ENCODE results near the gene RBMS1. TPM values are rescaled to one million over a fixed set of nuclear protein-coding genes. Genes with fewer than 3 reads are reported as not detected.

RBMS1 gene
- total RNA-seq, 3 donors from 2014 or later = 9.7 to 58.3 (median 21.6) TPM

DNA sequence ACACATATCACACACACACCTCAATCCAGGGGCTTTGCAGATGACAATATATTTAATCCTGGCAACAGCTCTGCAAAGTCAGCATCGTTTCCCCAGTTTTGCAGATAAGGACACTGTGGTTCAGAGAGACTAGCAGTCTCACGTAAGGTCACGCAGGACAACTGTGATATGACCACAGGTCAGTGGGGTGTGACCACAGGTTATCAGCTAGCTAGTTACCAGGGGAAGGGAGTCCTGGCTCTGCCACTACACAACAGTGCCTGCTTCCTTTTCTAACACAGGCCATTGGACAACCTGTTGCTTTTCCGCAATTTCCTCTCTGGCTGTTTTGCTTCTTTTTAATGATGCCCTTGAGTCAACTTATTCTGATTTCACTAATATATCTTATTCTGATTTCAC lies 33.3 kb downstream of the RBMS1 start:
- Histone ChIP-seq H3K4me3 (no peak overlapping the region), H3K4me1 (ENCODE audit: low read depth) (peaks cover 2% of the 10 kb centered on the region), H3K36me3 (ENCODE audit: low read depth) (no peaks in the 10 kb centered on the region), H3K9me3 (no peaks in the 10 kb centered on the region)
- ATAC-seq (no peak), DNase-seq (no peak)
- intact Hi-C loops (cut with DNase I, micrococcal nuclease) = no loop called here
- TF ChIP-seq, protein P1, sequence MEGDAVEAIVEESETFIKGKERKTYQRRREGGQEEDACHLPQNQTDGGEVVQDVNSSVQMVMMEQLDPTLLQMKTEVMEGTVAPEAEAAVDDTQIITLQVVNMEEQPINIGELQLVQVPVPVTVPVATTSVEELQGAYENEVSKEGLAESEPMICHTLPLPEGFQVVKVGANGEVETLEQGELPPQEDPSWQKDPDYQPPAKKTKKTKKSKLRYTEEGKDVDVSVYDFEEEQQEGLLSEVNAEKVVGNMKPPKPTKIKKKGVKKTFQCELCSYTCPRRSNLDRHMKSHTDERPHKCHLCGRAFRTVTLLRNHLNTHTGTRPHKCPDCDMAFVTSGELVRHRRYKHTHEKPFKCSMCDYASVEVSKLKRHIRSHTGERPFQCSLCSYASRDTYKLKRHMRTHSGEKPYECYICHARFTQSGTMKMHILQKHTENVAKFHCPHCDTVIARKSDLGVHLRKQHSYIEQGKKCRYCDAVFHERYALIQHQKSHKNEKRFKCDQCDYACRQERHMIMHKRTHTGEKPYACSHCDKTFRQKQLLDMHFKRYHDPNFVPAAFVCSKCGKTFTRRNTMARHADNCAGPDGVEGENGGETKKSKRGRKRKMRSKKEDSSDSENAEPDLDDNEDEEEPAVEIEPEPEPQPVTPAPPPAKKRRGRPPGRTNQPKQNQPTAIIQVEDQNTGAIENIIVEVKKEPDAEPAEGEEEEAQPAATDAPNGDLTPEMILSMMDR (IDR thresholded peaks at IDR 0.05) = no peak

GRCh38 chr2:160459538-160460332 lies 33.9 kb downstream of the RBMS1 start:
- DNase-seq (no peak), ATAC-seq (no peak)
- Histone ChIP-seq H3K4me3 (no peak overlapping the region), H3K36me3 (ENCODE audit: low read depth) (no peaks in the 10 kb centered on the region), H3K4me1 (ENCODE audit: low read depth) (peaks cover 2% of the 10 kb centered on the region), H3K9me3 (no peaks in the 10 kb centered on the region)
- intact Hi-C loops (cut with DNase I, micrococcal nuclease) = no loop called here
- TF ChIP-seq, protein P1 (IDR thresholded peaks at IDR 0.05) = no peak

DNA sequence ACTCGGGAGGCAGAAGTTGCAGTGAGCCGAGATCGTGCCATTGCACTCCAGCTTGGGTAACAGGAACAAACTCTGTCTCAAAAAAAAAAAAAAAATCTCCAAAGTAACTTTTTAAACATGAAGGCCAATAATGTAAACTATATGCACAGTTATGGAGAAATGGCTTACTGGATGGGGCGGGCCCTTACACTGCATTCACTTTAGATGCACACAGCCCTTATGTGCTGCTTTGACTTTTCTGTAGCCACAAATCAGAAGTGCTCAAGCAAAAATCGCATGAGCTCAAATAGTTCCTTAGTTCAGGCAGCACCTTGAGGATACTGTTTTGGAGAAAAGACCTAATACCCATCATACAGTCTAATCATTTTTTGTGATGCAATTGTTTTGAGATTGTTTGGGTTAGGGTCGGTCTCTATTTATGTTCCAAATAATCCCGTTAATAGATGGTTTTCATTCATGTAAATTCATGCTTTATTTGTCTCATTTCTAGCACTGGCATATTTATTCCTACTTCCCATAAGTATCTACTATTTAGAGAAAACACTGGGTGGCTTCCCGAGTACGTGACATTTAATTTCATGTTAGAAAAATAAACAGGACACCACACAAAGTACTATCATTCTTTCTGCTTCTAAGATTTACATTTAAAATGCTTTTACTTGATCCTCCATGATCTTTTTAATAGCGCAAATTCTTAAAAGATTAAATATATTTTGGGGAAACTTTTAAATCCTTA lies 34.7 kb downstream of the RBMS1 start:
- intact Hi-C loops (cut with DNase I, micrococcal nuclease) = no loop called here
- TF ChIP-seq, protein P1 (IDR thresholded peaks at IDR 0.05) = no peak
- ATAC-seq = no peak
- DNase-seq = no peak
- Histone ChIP-seq H3K4me3 (no peak overlapping the region), H3K36me3 (ENCODE audit: low read depth) (no peaks in the 10 kb centered on the region), H3K4me1 (ENCODE audit: low read depth) (peaks cover 4% of the 10 kb centered on the region), H3K9me3 (no peaks in the 10 kb centered on the region)

GRCh38 chr2:160457588-160457987 lies 36.0 kb downstream of the RBMS1 start:
- H3K4me1 ChIP-seq (ENCODE audit: low read depth) = peaks cover 4% of the 10 kb centered on the region
- no peaks in the 10 kb centered on the region for H3K9me3 ChIP-seq
- intact Hi-C loops (cut with DNase I, micrococcal nuclease) = no loop called here
- TF ChIP-seq, protein P1 (IDR thresholded peaks at IDR 0.05) = no peak
- H3K36me3 ChIP-seq (ENCODE audit: low read depth) = no peaks in the 10 kb centered on the region
- ATAC-seq (no peak), DNase-seq (no peak)
- no peak overlapping the region for H3K4me3 ChIP-seq

GRCh38 chr2:160454070-160454797 lies 39.4 kb downstream of the RBMS1 start:
- H3K9me3 ChIP-seq = no peaks in the 10 kb centered on the region
- ATAC-seq = no peak
- TF ChIP-seq, protein P1 (IDR thresholded peaks at IDR 0.05) = no peak

More at GRCh38 chr2:160454070-160454797, 39.4 kb downstream of the RBMS1 start:
- intact Hi-C loops (cut with DNase I, micrococcal nuclease) = no loop called here
- Histone ChIP-seq H3K36me3 (ENCODE audit: low read depth) (no peaks in the 10 kb centered on the region), H3K4me1 (ENCODE audit: low read depth) (peaks cover 4% of the 10 kb centered on the region), H3K4me3 (no peak overlapping the region)
- DNase-seq = no peak

All from mucosa of descending colon (tissue), 3 donors.